Stimulated activated CD8-positive, alpha-beta memory T cell treated with anti-CD3 and anti-CD28 coated beads, Interleukin-7, amount 100 ng/mL, for 1 hour (primary cell): ENCODE results near the gene AKR1A1.
"Not testable (repeated sequence)": the region's sequence is repeated elsewhere in the genome, so short reads cannot be mapped to it uniquely, and the experiment has no call there.

Experiments
- DNase-seq, 2 donors: peaks; one replicate each; pipeline ENCODE4 v3.0.0-alpha.2; 2020; ENCODE audit warnings: low read depth in 2 of 2

AKR1A1 gene

GRCh38 chr1:45550401-45551351 lies at the start of gene AKR1A1:
AKR1A1 (plus strand) TSS chr1:45550826; CDS start chr1:45561795, 10,969 bp downstream.
- peak; percentile 72 to 73 for DNase-seq

GRCh38 chr1:45501505-45501859 lies 49.1 kb upstream of the AKR1A1 start:
- DNase-seq: no peak

- no peak for DNase-seq
Measured at GRCh38 chr1:45503462-45504360, 46.9 kb upstream of the AKR1A1 start.

- DNase-seq: no peak
Measured at GRCh38 chr1:45507195-45507594, 43.4 kb upstream of the AKR1A1 start.

- no peak for DNase-seq
Measured at GRCh38 chr1:45507893-45508292, 42.7 kb upstream of the AKR1A1 start.

- DNase-seq: no peak
Measured at GRCh38 chr1:45508295-45509151, 42.1 kb upstream of the AKR1A1 start.

- DNase-seq: no peak
Measured at GRCh38 chr1:45510036-45510971, 40.3 kb upstream of the AKR1A1 start.

GRCh38 chr1:45510972-45511527 lies 39.6 kb upstream of the AKR1A1 start:
- DNase-seq: no peak

GRCh38 chr1:45512641-45513054 lies 38.0 kb upstream of the AKR1A1 start:
- no peak for DNase-seq

GRCh38 chr1:45513532-45514260 lies 36.9 kb upstream of the AKR1A1 start:
- DNase-seq: not testable (repeated sequence)

GRCh38 chr1:45516036-45516435 lies 34.6 kb upstream of the AKR1A1 start:
- no peak for DNase-seq

- DNase-seq: no peak
Measured at GRCh38 chr1:45516465-45516864, 34.2 kb upstream of the AKR1A1 start.

GRCh38 chr1:45518366-45518765 lies 32.3 kb upstream of the AKR1A1 start:
- DNase-seq: not testable (repeated sequence)

- DNase-seq: no peak
Measured at GRCh38 chr1:45518910-45519309, 31.7 kb upstream of the AKR1A1 start.

- not testable (repeated sequence) for DNase-seq
Measured at GRCh38 chr1:45519774-45520173, 30.9 kb upstream of the AKR1A1 start.

GRCh38 chr1:45521413-45522323 lies 29.0 kb upstream of the AKR1A1 start, which contains the start of gene PRDX1:
PRDX1 (minus strand) TSS chr1:45521884; CDS start chr1:45519043, 2,841 bp downstream.
- DNase-seq: peak; percentile 87 to 94

GRCh38 chr1:45522324-45523104 lies 28.1 kb upstream of the AKR1A1 start:
- DNase-seq: no peak
